ENCODE measurements around the gene ENC1. TPM values are rescaled to one million over a fixed set of nuclear protein-coding genes. Genes with fewer than 3 reads are reported as not detected.

ENC1 gene
- total RNA-seq, 4 donors from 2014 or later, result 3.8 to 6.4 (median 3.9) TPM

- intact Hi-C loops (cut with DNase I), result loop anchor here (5.0 to 10.0 kb wide), 2 partner anchors 615 to 747 kb away; no protein-coding TSS in a partner anchor
These were observed 9.0 kb upstream of the ENC1 start for GRCh38 chr5:74649421-74649973.

GRCh38 chr5:74648835-74649293 is 8.3 kb upstream of the ENC1 start:
- no peaks in the 10 kb centered on the region for H3K9me3 ChIP-seq
- H3K27ac ChIP-seq, result no peak overlapping the region
- WGBS, 2 donors, result 0 to 2% methylated on average over 4 to 6 of the region's 6 CpGs
- no peak overlapping the region for H3K4me3 ChIP-seq
- H3K4me1 ChIP-seq, result peaks cover 0 to 15% (median 2%) of the 10 kb centered on the region in 3 donors
- DNase-seq, result no peak
- intact Hi-C loops (cut with DNase I), result loop anchor here (5.0 to 10.0 kb wide), 2 partner anchors 614 to 747 kb away; no protein-coding TSS in a partner anchor
- TF ChIP-seq CTCF (IDR thresholded peaks at IDR 0.05) (peak in 5 of 6 experiments; percentile 64 to 80 (median 74)), POLR2A (IDR thresholded peaks at IDR 0.05) (no peak)
- H3K27me3 ChIP-seq, result no peaks in the 10 kb centered on the region
- no peaks in the 10 kb centered on the region for H3K36me3 ChIP-seq

More at GRCh38 chr5:74649421-74649973, 9.0 kb upstream of the ENC1 start:
- 15 to 21% methylated on average over 1 of the region's 1 CpG for whole genome bisulfite sequencing, 2 donors
- H3K4me3 ChIP-seq, result no peak overlapping the region
- TF ChIP-seq POLR2A (IDR thresholded peaks at IDR 0.05) (no peak), CTCF (IDR thresholded peaks at IDR 0.05) (no peak)
- no peak overlapping the region for H3K27ac ChIP-seq
- H3K9me3 ChIP-seq, result no peaks in the 10 kb centered on the region
- H3K4me1 ChIP-seq, result peaks cover 0 to 15% (median 2%) of the 10 kb centered on the region in 3 donors
- DNase-seq, result no peak
- H3K27me3 ChIP-seq, result no peaks in the 10 kb centered on the region
- no peaks in the 10 kb centered on the region for H3K36me3 ChIP-seq

GRCh38 chr5:74647096-74647495 is 6.6 kb upstream of the ENC1 start:
- Histone ChIP-seq H3K4me1 (peaks cover 0 to 29% (median 5%) of the 10 kb centered on the region in 3 donors), H3K9me3 (no peaks in the 10 kb centered on the region), H3K4me3 (no peak overlapping the region), H3K27me3 (no peaks in the 10 kb centered on the region), H3K27ac (no peak overlapping the region), H3K36me3 (no peaks in the 10 kb centered on the region)
- 30 to 44% methylated on average over 1 of the region's 1 CpG for whole genome bisulfite sequencing, 2 donors
- DNase-seq, result no peak
- intact Hi-C loops (cut with DNase I), result loop anchor here (5.0 to 10.0 kb wide), 2 partner anchors 612 to 745 kb away; no protein-coding TSS in a partner anchor
- TF ChIP-seq POLR2A (IDR thresholded peaks at IDR 0.05) (no peak), CTCF (IDR thresholded peaks at IDR 0.05) (no peak)

GRCh38 chr5:74643111-74643562 is 2.6 kb upstream of the ENC1 start:
- WGBS, 2 donors, result 30 to 36% methylated on average over 4 of the region's 4 CpGs
- H3K4me1 ChIP-seq, result peaks cover 0 to 54% (median 12%) of the 10 kb centered on the region in 3 donors
- intact Hi-C loops (cut with DNase I), result loop anchor here (10.0 kb wide), 1 partner anchor 608 kb away; no protein-coding TSS in a partner anchor
- no peak overlapping the region for H3K4me3 ChIP-seq
- TF ChIP-seq POLR2A (IDR thresholded peaks at IDR 0.05) (no peak), CTCF (IDR thresholded peaks at IDR 0.05) (no peak)
- H3K27ac ChIP-seq, result peak overlapping the region in 2 of 4 donors; percentile 42 to 57
- no peaks in the 10 kb centered on the region for H3K36me3 ChIP-seq
- H3K9me3 ChIP-seq, result no peaks in the 10 kb centered on the region
- DNase-seq, result no peak
- H3K27me3 ChIP-seq, result no peaks in the 10 kb centered on the region

GRCh38 chr5:74642543-74642863 is 2.0 kb upstream of the ENC1 start:
- no peaks in the 10 kb centered on the region for H3K27me3 ChIP-seq
- 63 to 72% methylated on average over 6 of the region's 6 CpGs for WGBS, 2 donors
- peaks cover 0 to 60% (median 14%) of the 10 kb centered on the region in 3 donors for H3K4me1 ChIP-seq
- DNase-seq, result no peak
- peak overlapping the region in 3 of 4 donors; percentile 36 to 90 (median 89) for H3K27ac ChIP-seq
- no peaks in the 10 kb centered on the region for H3K36me3 ChIP-seq
- intact Hi-C loops (cut with DNase I), result loop anchor here (10.0 kb wide), 1 partner anchor 608 kb away; no protein-coding TSS in a partner anchor
- no peaks in the 10 kb centered on the region for H3K9me3 ChIP-seq
- H3K4me3 ChIP-seq, result no peak overlapping the region
- TF ChIP-seq POLR2A (IDR thresholded peaks at IDR 0.05) (no peak), CTCF (IDR thresholded peaks at IDR 0.05) (no peak)

All from esophagus squamous epithelium (tissue), 5 donors.